GM03348 (cell line): ENCODE results near the gene ELK3.

ENCODE experiments used
- DNase-seq: peaks from one replicate; pipeline ENCODE4 v3.0.0; 2012; ENCODE audit warnings: low spot score

ELK3 gene

DNA sequence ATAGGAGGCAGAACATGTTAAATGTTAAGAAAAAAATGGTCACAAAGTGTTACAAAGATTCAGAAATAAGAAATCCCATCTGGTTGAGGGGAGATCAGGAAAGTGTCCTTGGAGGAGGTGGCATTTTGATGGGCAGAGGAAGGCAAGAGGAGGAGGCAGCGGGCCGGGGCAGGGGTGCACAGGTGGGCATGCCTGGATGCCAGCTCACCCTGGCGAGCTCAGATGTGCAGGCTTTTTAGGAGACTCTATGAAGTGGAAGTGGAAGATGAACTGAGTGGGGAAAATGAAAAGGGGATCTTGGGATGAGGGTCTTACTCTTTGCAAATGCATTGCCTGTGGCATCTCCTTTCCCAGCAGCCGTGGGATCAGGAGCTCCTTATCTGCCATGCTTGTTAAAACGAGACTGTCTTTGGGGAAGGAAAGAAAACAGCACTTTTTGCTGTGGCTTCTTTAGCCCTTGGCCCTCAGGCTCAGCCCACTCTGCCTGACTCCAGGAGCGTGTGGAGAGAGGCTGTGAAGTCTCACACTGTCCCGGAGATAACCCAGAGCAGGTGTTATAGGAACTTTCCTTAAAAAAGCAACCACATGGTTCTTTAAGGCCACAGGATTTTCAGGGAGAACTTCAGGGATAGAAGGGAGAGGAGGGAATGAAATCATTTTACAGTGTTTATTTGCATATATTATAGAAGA lies 62.6 kb downstream of the ELK3 start:
- no peak for DNase-seq

DNA sequence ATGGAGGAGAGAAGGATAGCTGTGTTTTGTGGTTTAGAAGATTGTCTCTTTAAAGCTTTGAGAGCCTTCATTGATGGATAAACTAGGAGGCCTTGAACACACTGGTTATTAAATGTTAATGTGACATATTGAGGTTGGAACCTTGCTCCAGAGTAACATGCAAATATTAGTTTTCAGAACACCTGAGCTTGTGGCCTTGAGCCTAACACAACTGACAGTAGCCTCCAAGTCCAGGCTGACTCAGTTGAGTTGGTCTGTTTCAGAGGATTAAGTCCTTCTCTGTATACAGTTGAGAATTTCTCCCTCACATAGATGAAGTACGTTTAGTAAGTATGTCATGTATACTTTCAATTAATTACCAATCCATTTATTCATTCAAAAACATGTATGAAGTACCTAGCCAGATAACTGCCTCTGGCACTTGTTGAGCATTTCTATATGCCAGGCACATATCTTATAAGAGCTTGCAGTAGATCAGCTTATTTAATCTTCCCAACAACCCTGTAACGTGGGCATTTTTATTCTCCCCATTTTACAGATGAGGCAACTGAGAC lies 63.5 kb downstream of the ELK3 start:
- DNase-seq: no peak

DNA sequence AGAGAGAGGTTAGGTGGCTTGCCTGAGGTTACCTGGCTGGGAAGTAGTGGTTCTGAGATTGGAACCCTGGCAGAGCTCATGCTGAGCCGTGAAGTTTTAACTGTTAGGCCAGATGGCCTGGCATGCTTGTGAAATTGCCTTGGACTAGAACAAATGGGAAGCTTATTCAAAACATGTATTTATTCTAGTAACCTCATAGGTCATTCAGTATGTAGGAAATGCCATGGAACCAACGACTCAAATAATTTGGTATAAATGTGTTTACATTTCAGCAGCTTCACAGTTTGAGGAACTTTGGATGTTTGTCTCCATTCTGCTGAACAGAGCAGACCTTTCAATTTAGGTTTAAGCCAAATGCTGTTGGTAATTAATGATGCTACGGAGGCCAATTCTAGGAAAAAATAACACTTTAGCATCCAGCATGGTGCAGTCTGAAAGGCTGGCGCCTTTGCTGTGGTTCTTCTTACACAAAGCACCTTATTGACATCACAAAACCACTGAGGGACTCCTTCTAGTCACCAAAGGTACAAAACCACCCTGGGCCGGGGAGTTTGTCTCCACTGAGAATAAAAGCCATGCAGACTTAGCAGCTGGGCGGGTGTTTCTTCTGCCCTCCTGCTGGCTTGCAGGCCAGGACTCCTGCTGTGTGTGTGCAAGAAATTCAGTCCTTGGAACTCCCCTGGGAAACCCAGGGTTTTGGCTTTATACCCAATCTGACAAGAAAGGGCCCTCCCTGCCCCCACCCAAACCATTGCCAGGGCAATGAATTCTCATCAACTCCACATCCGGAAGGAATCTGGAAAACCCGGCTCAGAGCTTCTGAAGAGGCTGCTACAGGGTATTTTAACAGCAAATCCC lies 64.2 kb downstream of the ELK3 start:
- peak; percentile 37 for DNase-seq

DNA sequence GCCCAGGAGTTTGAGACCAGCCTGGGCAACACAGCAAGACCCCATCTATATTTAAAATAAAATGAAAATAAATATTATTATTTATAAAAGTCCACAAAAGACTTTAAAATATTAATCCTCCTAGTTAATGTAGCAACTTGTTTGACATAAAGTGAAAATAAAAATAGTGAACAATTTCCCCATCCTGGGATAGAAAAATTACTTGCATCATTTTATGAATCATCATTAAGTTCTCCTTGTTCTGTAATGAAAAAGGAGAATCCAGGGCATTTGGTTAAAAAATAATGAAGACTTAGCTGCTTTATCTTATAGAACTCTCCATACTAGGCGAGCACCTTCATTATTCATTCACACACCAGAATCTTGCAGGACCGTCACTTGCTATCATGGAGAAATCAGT lies 66.1 kb downstream of the ELK3 start:
- no peak for DNase-seq

DNA sequence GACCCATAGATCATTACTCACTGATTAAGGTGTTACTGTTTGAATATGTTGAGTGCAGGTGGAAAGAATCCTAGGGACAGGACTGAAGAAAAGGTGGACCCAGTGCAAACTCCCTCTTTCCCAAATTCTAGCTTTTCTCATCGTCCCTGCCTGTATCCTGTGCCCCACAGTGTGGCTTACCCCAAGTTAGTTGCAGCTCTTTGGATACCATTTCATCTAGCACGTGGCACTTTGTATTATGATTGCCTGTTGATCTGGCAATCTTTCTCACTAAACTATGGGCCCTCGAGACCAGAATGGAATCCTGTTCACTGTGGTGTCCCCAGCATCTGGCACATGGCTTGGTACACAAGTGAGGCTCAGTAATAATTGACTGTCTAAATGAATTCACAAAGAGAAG lies 66.5 kb downstream of the ELK3 start:
- DNase-seq: no peak

DNA sequence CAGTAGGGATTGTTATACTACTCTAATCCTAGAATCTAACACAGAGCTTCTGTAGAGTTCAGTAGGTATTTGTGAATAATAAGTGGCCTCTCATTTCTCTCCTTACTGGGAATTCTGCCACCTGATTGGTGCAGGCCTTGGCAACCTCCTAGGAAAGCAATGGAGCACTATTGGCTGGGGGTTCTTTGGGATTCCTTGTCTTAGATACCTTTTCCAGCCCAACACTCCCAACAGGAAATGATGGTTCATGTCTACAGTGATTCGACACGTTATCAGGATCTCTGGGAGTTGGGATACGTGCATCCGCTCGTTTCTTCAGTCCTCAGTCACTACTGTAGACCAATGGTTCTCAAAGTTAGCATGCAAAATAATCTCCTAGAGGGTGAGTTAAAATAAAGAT lies 67.4 kb downstream of the ELK3 start:
- DNase-seq: no peak

DNA sequence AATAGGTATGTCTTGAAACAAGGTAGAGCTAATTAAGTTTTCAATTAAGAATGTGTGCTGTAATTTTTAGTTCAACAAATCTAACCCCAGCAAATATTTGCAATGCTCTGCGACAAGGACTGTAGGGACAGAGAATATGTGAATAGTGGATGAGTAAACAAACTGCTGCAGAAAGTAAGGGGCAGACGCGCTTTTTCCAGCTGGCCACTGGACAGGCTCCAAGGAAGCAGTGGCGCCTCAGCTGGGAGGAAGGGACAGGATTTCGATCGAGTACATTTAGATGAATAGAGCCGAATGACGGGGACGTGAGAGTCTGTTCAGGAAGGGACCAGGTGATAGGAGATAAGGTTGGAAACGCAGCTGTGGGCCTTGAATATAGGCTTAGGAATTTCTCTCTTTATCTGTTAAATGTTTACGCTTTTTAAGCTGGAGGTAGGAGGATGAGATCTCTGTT lies 69.3 kb downstream of the ELK3 start:
- DNase-seq: no peak

DNA sequence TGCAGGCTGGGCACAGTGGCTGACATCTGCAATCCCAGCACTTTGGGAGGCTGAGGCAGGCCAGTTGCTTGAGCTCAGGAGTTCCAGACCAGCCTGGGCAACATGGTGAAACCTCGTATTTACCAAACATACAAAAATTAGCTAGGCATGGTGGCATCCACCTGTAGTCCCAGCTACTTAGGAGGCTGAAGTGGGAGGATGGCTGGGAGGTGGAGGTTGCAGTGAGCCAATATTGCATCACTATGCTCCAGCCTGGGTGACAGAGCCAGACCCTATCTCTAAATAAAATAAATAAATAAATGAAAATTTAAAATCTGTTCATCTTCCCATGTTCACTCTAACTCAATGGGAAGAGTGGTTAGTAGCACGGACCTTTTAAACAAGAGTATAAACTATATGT lies 71.2 kb downstream of the ELK3 start:
- DNase-seq: no peak

DNA sequence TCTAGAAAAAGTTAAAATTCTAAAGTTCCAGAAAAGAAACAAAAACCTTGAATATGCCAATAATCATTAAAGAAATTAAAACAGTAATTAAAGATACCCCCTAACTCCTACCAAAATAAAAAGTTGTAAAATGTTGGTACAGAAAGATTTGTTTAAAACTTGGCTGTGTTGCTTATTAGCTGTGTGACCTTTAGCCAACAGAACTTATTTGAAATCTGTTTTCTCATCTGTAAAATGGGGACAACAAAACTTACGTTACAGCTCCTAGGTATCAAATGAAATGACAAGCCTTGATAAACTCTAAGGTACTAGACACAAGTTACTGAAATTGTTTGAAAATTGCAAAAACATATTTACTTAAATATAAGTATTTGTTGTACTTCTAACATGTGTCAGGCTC lies 71.7 kb downstream of the ELK3 start:
- DNase-seq: no peak

DNA sequence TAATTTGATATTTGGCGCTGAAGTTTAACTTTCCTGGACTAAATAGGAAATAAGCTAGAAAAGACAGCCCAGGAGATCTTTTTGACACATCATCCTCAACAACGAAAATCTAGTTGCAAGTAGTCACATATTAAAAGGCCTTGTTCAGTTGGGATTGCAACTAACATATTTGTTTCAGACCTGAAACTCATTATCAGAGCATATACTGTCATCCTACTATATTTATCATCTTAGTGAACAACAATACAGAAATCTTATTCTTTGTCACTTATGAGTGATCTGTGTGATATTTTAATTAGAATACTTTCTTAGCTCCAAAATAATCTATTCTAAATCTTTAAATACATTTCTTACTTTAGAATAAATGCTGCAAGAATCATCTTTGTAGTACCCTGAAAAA lies 72.1 kb downstream of the ELK3 start:
- no peak for DNase-seq

DNA sequence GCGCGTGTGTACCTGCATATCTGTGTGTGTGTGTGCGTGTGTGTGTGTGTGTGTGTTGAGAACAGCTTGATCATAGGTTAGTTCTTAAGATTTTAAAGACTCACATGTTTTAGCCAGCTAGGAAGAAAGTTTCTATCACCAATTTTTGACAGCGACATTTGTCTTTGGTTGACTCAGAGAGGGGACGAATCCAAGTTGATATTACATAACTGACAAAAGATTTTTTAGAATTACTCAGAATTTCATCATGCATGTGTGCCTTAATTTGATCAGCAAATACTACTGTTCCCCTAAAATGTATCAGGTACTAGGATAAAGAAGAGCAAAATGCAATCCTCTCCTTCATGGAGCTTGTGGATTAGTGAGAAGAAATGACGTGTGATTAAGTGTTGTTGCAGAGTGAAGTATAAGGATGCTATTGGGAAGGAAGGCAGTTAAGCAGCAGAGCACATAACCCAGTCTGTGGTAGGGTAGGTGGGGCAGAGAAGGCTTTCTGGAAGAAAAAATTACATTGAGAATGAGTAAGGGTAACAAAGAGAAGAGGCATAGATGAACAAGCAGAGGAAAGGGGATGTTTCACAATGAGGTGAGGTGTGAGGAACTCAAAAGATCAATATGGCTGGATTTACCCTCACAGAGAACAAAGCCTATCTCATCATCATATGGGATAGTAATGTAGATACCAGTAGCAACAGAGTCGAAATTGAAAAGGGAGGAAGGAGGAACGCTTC lies 77.5 kb downstream of the ELK3 start:
- DNase-seq: peak; percentile 32

DNA sequence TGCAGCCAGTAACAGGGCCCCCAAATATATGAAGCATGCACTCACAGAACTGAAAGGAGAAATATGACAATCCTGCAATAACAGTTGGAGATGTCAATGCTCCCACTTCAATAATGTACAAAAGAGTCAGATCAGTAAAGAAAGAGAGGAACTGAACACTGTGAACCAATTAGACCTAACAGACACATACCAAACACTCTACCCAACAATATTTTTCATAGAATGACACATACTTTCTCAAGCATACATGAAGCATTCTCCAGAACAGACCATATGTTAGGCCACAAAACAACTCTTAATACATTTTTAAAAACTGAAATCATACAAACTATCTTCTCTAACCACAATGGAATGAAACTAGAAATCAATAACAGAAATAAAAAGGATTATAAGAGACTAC lies 80.2 kb downstream of the ELK3 start:
- peak; percentile 52 for DNase-seq

DNA sequence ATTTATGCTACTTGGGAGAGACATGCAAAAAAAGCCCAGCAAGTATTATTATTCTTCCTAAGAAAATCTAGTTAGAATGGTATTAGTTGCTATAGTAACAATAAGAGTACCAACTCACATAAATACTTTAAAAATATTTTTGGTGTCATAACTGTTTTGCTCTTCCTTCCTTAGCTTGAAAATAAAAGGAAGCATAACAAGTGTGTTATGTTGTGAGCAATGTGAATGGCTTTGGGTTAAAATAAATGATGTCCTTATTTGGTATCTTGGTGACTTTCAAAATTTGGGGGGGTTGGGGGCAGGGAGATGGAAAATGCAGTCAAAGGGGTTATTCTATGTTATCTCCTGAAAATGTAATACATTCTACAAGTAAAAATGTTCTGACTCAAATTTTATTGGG lies 91.0 kb downstream of the ELK3 start:
- DNase-seq: no peak

DNA sequence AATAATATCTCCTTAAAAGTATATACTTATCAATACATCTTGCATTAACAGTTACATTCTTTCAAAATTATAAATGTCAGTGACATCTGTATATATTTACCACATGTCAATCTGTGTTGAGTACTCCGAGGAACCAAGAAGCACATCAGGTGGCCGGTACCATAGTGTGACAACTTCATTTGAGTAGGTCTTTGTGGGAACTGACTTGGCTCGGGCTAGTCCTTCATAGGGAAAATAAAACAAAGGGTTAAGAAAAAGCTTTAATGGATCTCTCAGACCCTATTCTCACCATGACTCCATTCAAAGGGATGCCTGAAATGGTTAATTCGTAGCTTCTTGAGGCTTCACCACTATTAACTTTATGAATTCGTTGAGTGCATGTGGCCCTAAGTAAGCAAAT lies 94.9 kb downstream of the ELK3 start:
- DNase-seq: no peak

DNA sequence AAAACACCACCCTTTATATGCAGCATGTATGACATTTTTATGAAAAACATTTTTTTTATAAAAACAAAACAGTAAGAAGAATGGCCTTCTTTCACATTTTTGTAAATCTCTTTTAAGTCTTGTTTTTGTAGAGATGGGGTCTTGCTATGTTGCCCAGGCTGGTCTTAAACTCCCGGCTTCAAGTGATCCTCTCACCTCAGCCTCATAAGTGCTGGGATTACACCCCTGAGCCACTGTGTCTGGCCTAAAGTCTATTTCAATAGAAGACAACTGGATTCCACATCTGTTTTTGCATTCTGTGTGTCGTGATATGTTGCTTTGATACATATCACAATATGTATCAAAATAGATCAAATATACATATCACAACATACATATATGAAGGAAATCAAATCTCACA lies 98.9 kb downstream of the ELK3 start:
- no peak for DNase-seq

DNA sequence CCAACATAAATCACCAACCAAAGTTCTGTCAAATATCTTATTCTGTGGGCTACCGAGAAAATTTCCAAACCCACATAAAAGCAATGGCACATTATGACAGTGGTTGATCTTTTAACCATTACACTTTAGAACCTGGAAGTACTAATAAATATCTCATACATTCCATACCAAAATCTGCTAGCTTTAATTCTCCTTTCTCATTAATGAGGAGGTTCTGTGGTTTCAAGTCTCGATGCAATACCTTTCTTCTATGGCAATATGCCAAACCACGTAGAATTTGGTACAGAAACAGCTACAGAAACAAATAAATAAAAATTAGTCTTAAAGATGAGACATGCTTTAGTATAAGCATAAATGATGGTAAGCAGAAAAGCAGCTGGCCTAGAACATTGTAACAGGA lies 100.7 kb downstream of the ELK3 start:
- peak; percentile 4 for DNase-seq

DNA sequence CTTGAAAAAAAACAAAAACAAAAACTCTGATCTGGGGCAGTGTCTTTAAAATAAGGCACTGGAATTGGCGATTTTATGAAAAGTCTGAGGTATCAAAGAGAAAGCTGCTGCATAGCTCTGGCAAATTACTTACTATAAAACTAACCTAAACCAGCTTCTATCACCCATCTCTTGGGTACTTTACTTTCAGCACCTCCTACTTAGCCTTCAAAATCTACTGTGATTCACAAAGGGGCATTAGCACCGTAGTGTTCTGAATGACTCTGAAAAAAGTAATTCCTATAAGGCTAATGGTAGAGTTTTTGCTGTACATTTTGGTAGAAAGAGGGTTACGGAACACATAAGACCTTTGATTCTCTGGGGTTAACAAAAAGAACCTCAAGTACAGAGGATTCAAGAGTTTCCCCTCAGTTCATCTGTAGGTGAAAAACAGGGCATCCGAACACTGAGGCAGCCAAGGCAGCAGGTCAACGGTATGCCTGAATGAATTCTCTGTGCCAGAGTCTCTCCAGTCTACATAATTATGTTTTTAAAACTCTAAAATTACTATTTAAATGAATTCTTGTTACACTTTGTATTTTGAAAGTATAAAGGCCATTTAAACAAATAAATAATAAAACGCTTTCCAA lies 101.5 kb downstream of the ELK3 start:
- no peak for DNase-seq

DNA sequence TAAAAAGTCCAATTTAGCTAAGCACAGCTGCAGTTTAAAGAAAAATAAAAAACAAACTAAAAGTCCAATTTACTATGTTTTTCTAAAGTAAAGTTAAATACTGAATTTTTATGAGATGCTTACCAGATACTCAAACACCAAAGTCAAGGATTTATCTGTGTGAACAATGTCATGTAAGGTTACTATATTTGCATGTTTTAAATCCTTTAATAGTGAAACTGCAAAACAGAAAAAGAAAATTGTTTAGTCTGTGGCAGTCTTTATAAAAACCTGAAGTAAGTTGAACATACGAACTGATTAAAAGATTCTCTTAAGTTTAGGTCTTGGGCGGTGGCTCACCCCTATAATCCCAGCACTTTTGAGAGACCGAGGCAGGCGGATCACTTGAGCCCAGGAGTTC lies 103.3 kb downstream of the ELK3 start:
- DNase-seq: no peak

DNA sequence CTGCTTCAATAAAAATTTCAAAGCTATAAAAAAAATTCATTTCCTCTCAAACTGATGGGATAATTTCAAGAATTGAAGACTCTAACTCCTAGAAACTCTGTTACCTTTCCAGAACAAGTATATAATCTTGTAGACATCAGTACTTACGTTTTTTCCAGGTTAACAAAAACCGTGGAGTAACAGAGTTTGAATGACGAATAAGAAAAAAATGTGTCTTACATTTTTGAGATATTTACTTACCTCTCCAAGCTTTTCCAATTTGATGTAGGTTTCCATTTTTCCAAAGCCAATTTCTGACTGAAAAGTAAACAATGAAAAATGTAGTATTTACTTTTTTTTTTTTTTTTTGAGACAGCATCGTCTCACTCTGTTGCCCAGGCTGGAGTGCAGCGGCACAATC lies 105.9 kb downstream of the ELK3 start:
- DNase-seq: no peak

DNA sequence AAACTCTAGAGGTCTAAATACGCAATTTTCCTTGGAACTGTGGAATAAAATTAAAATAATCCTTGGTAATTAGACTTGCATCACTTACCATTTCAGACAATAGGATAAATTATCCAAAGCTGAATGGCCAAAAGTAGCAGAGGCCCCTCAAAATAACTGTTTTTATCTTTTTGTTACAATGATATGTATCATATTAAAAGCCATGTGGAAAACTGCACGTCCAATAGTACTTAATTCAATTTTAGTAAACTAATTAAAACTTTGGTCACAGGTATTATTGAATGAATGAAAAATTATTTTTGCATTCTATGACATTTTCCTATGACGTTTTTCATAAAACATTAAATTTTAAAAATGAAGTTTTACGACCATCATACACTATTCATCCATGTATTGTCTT lies 107.6 kb downstream of the ELK3 start:
- no peak for DNase-seq

DNA sequence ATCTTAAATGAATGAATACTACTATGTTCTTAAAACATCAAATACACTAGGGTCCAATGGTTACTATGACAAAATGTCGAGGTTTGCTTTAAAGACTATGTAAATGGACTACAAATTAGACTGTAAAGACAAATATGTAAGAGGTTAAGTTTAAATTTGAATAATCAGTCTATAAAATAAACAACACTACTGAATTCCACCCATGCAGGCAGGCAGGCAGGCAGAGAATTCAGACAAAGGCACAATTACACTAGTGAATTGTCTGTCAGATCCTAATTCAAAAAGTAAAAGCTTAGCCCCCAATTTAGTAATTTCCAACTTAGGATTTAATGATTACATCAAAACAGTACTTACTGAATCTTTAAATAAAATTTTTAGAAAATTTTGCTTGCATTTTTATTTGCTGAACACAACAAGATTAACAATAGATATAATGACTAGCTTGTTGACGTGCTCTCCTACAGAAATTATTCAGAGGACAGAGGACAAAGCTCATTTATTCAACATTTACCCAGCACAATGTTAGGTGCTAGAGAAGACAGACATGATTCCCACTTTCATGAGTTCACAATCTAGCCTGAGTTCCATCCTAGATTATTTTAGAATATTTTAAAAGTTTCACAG lies 108.6 kb downstream of the ELK3 start:
- DNase-seq: no peak

DNA sequence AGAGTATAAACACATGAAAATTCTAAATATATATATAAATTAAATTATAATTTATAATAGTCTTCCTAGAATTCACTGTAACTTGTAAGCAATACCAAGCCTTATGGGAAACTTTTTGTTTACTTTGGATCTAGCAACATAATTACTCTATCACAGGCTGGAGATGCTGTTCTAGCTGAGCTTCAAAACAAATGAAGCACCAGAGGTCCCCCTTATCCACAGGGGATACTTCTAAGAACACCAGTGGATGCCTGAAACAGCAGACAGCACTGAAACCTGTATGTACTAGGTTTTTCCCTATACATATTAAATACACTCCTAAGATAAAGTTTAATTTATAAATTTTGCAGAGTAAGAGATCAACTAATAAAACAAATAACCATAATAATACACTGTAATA lies 109.5 kb downstream of the ELK3 start:
- DNase-seq: no peak
